Airway epithelial cell (primary cell): ENCODE data around the gene SLFN14. TPM values are rescaled to one million over a fixed set of nuclear protein-coding genes. Genes with fewer than 3 reads are reported as not detected.

ENCODE experiments used
- total RNA-seq: library from RNA; depleted of rRNA; stranded (reverse); fragments of >200 nt; gene quantifications from 2 replicates; pipeline ENCODE4 v1.2.3, GENCODE V29; 2015

SLFN14 gene
- total RNA-seq = not detected in 2 replicates

GRCh38 chr17:35560703-35561102, at the start of gene SLFN14:
Gene SLFN14 (minus strand): TSS chr17:35560819. CDS start chr17:35558062, 2,757 bp downstream.

GRCh38 chr17:35587074-35587961, 26.7 kb upstream of the SLFN14 start, which contains the start of gene AP2B1:
Gene AP2B1 (plus strand): TSS chr17:35587322. CDS start chr17:35594031, 6,709 bp downstream.

GRCh38 chr17:35578197-35578928, 17.7 kb upstream of the SLFN14 start, which contains the start of gene PEX12:
Gene PEX12 (minus strand): TSS chr17:35578571. CDS start chr17:35578021, 550 bp downstream.

GRCh38 chr17:35537601-35538141, 22.9 kb downstream of the SLFN14 start, which contains the start of gene SLFN12L:
Gene SLFN12L (minus strand): TSS chr17:35537678. CDS start chr17:35522364, 15,314 bp downstream.

Other genes starting within 250 kb of the SLFN14 start
- 3.6 and 8.8 TPM in 2 replicates for gene SLFN11, start 187.2 kb downstream of the SLFN14 start, total RNA-seq
- gene SLFN12, start 128.3 kb downstream of the SLFN14 start, total RNA-seq = 6.2 and 7.0 TPM in 2 replicates
- gene SLFN13, start 112.1 kb downstream of the SLFN14 start, total RNA-seq = 4.1 and 4.5 TPM in 2 replicates
- gene SLFN12L, start 23.1 kb downstream of the SLFN14 start, total RNA-seq = 0.88 TPM in 1 of 2 replicates, not detected in the other
- 2.6 and 3.7 TPM in 2 replicates for gene PEX12, start 17.8 kb upstream of the SLFN14 start, total RNA-seq
- 81.5 and 117 TPM in 2 replicates for gene AP2B1, start 26.5 kb upstream of the SLFN14 start, total RNA-seq
- 0.35 and 0.60 TPM in 2 replicates for gene RASL10B, start 170.8 kb upstream of the SLFN14 start, total RNA-seq
- gene GAS2L2, start 192.4 kb upstream of the SLFN14 start, total RNA-seq = 0.14 TPM in 1 of 2 replicates, not detected in the other
- gene C17orf50, start 200.1 kb upstream of the SLFN14 start, total RNA-seq = not detected in 2 replicates
- 47.8 and 64.9 TPM in 2 replicates for gene MMP28, start 234.8 kb upstream of the SLFN14 start, total RNA-seq
- 19.7 and 35.0 TPM in 2 replicates for gene TAF15, start 248.7 kb upstream of the SLFN14 start, total RNA-seq